ENCODE results near the gene BSX. TPM values are rescaled to one million over a fixed set of nuclear protein-coding genes. Genes with fewer than 3 reads are reported as not detected.

The BSX gene
- polyA plus RNA-seq, 4 donors, result not detected

DNA sequence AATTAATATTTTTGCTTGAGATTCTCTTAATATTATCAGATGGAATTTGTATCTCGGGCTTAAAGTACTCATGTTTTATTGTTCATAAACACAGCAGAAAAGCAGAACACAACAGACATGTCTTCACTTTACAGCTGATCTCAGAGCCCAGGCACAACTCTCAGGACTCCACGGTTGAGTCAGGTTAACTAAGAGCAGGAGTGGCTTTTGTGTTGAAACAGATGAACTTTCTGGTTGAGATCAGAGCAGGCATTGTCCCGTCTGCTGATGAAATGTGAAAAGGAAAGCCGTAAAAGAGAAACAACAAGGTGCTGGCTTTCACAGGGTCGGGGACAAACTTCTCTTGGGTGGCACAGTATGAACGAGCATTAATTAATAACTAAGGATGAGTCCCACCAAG, 50.1 kb downstream of the BSX start:
- FAIRE-seq (no peak), DNase-seq (no peak)
- peaks cover 0 to 2% (median 0%) of the 10 kb centered on the region in 3 donors for H3K36me3 ChIP-seq (ENCODE audit: control insufficient read depth in 3 of 3, insufficient read depth in 2 of 3, low read depth in 1 of 3, low read length in 3 of 3)
- no peaks in the 10 kb centered on the region for H3K27me3 ChIP-seq (ENCODE audit: control insufficient read depth in 3 of 3, insufficient read depth in 3 of 3, low read length in 3 of 3)
- H3K4me1 ChIP-seq (ENCODE audit: control insufficient read depth in 3 of 3, insufficient read depth in 2 of 3, low read depth in 1 of 3, low read length in 2 of 3), result no peaks in the 10 kb centered on the region
- H3K27ac ChIP-seq (ENCODE audit: low read depth in 1 of 3, low read length in 2 of 3), result no peak overlapping the region
- H3K9me3 ChIP-seq (ENCODE audit: control insufficient read depth in 2 of 2, insufficient read depth in 1 of 2, low read depth in 1 of 2, low read length in 1 of 2), result no peaks in the 10 kb centered on the region
- H3K4me3 ChIP-seq (ENCODE audit: low read depth in 1 of 3, low read length in 3 of 3), result no peak overlapping the region
- WGBS, 3 donors, result 71 to 72% (median 72%) methylated on average over 6 of the region's 6 CpGs

Other genes starting within 250 kb of the BSX start
- under 1 TPM in 3 of 4 donors, not detected in 1; 0.15 to 0.54 (median 0.31) TPM for gene CRTAM, start 143.3 kb downstream of the BSX start, polyA plus RNA-seq
- gene JHY, start 99.1 kb downstream of the BSX start, polyA plus RNA-seq, result 1 to 10 TPM; 1.3 to 7.2 (median 1.6) TPM
- gene HSPA8, start 80.3 kb upstream of the BSX start, polyA plus RNA-seq, result 1,000 to 10,000 TPM in 1 of 4 donors, 100 to 1,000 TPM in 3; 389 to 1,201 (median 554) TPM
- gene CLMP, start 213.4 kb upstream of the BSX start, polyA plus RNA-seq, result 10 to 100 TPM in 1 of 4 donors, 1 to 10 TPM in 2, under 1 TPM in 1; 0.22 to 12.2 (median 5.9) TPM